HG02970 (cell line): ENCODE data around the gene PMF1.
"Not testable (repeated sequence)": the region's sequence is repeated elsewhere in the genome, so short reads cannot be mapped to it uniquely, and the experiment has no call there.

Source experiments
- ATAC-seq: cut with Tn5 transposase; IDR thresholded peaks from one replicate; pipeline ENCODE4 v1.9.1; 2021; ENCODE audit warnings: mild to moderate bottlenecking, moderate library complexity, moderate number of reproducible peaks; ENCODE audit not compliant: unreplicated experiment, low FRiP score

PMF1 gene

GRCh38 chr1:156194300-156194652, 18.5 kb upstream of the PMF1 start:
- ATAC-seq: no peak

GRCh38 chr1:156195853-156196252, 17.0 kb upstream of the PMF1 start:
- no peak for ATAC-seq

- ATAC-seq: no peak
These were observed 16.4 kb upstream of the PMF1 start for GRCh38 chr1:156196445-156196844.

GRCh38 chr1:156198831-156199349, 13.9 kb upstream of the PMF1 start:
- no peak for ATAC-seq

- no peak for ATAC-seq
These were observed 12.8 kb upstream of the PMF1 start for GRCh38 chr1:156200044-156200443.

- no peak for ATAC-seq
These were observed 9.5 kb upstream of the PMF1 start for GRCh38 chr1:156203331-156203730.

GRCh38 chr1:156204686-156205085, 8.1 kb upstream of the PMF1 start:
- no peak for ATAC-seq

- no peak for ATAC-seq
These were observed 1.6 kb upstream of the PMF1 start for GRCh38 chr1:156211243-156211642.

- ATAC-seq: no peak
These were observed 677 bp upstream of the PMF1 start for GRCh38 chr1:156212130-156212529.

- ATAC-seq: peak; percentile 4
These were observed 798 bp downstream of the PMF1 start for GRCh38 chr1:156213644-156213966.

GRCh38 chr1:156214024-156214748, 1.4 kb downstream of the PMF1 start:
- ATAC-seq: no peak

GRCh38 chr1:156216361-156217086, 3.7 kb downstream of the PMF1 start:
- not testable (repeated sequence) for ATAC-seq

- ATAC-seq: no peak
These were observed 5.1 kb downstream of the PMF1 start for GRCh38 chr1:156217871-156218270.

- ATAC-seq: no peak
These were observed 7.4 kb downstream of the PMF1 start for GRCh38 chr1:156220226-156220625.

GRCh38 chr1:156221986-156222692, 9.3 kb downstream of the PMF1 start:
- no peak for ATAC-seq

- peak; percentile 3 for ATAC-seq
These were observed 12.8 kb downstream of the PMF1 start for GRCh38 chr1:156225677-156226014.

GRCh38 chr1:156226116-156226538, 13.3 kb downstream of the PMF1 start:
- ATAC-seq: peak; percentile 45

GRCh38 chr1:156226782-156227181, 14.0 kb downstream of the PMF1 start:
- no peak for ATAC-seq

- no peak for ATAC-seq
These were observed 15.7 kb downstream of the PMF1 start for GRCh38 chr1:156228501-156228900.

- ATAC-seq: no peak
These were observed 17.1 kb downstream of the PMF1 start for GRCh38 chr1:156229809-156230472.

GRCh38 chr1:156230473-156230837, 17.6 kb downstream of the PMF1 start:
- ATAC-seq: no peak
